Measurements from ENCODE around the gene MAPK8.

MAPK8 gene

GRCh38 chr10:48306265-48306869, at the start of gene MAPK8:
Gene MAPK8, plus strand, starts transcription at chr10:48306677. Its CDS starts 94,984 bp downstream, at chr10:48401661.
- Histone ChIP-seq H4K20me1 (ENCODE audit: insufficient read depth) (peaks cover 4% of the 10 kb centered on the region; the same call in 1 of the 2 replicates), H3K27me3 (ENCODE audit: insufficient read depth, low read depth) (no peaks in the 10 kb centered on the region), H3K36me3 (ENCODE audit: insufficient read depth) (no peaks in the 10 kb centered on the region), H2AFZ (ENCODE audit: low read depth) (peak within 1 kb of the TSS; percentile 88), H3K27ac (peak within 1 kb of the TSS; percentile 9; the same call in 1 of the 2 replicates), H3K4me3 (IDR thresholded peaks at IDR 0.05; ENCODE audit: insufficient read depth, low read depth, low read length) (no peak within 1 kb of the TSS), H3K4me2 (peak within 1 kb of the TSS; percentile 83), H3K9ac (peak within 1 kb of the TSS; percentile 53; the same call in 1 of the 2 replicates), H3K79me2 (ENCODE audit: insufficient read depth, low read depth) (peaks cover 28% of the 10 kb centered on the region), H3K4me1 (ENCODE audit: low read depth, poor library complexity, severe bottlenecking) (peaks cover 38% of the 10 kb centered on the region)
- no peak for TF ChIP-seq CTCF (conservative IDR thresholded peaks at IDR 0.05; ENCODE audit: low read depth, low read length)

GRCh38 chr10:48257407-48257961, 49.0 kb upstream of the MAPK8 start:
- H3K79me2 ChIP-seq (ENCODE audit: insufficient read depth, low read depth) = no peaks in the 10 kb centered on the region
- H3K27me3 ChIP-seq (ENCODE audit: insufficient read depth, low read depth) = no peaks in the 10 kb centered on the region
- TF ChIP-seq CTCF (conservative IDR thresholded peaks at IDR 0.05; ENCODE audit: low read depth, low read length) = no peak
- H3K27ac ChIP-seq = no peak overlapping the region
- H3K36me3 ChIP-seq (ENCODE audit: insufficient read depth) = no peaks in the 10 kb centered on the region
- H3K4me1 ChIP-seq (ENCODE audit: low read depth, poor library complexity, severe bottlenecking) = no peaks in the 10 kb centered on the region
- no peak overlapping the region for H3K4me3 ChIP-seq (IDR thresholded peaks at IDR 0.05; ENCODE audit: insufficient read depth, low read depth, low read length)
- no peak overlapping the region for H3K4me2 ChIP-seq
- no peak overlapping the region for H3K9ac ChIP-seq
- no peak overlapping the region for H2AFZ ChIP-seq (ENCODE audit: low read depth)
- H4K20me1 ChIP-seq (ENCODE audit: insufficient read depth) = no peaks in the 10 kb centered on the region

- no peak for TF ChIP-seq CTCF (conservative IDR thresholded peaks at IDR 0.05; ENCODE audit: low read depth, low read length)
- H3K4me1 ChIP-seq (ENCODE audit: low read depth, poor library complexity, severe bottlenecking) = no peaks in the 10 kb centered on the region
Observed at GRCh38 chr10:48258105-48258504, 48.4 kb upstream of the MAPK8 start.

GRCh38 chr10:48266528-48266927, 39.9 kb upstream of the MAPK8 start:
- no peaks in the 10 kb centered on the region for H3K36me3 ChIP-seq (ENCODE audit: insufficient read depth)
- H3K4me2 ChIP-seq = no peak overlapping the region
- no peaks in the 10 kb centered on the region for H3K79me2 ChIP-seq (ENCODE audit: insufficient read depth, low read depth)
- no peak for TF ChIP-seq CTCF (conservative IDR thresholded peaks at IDR 0.05; ENCODE audit: low read depth, low read length)
- H3K4me1 ChIP-seq (ENCODE audit: low read depth, poor library complexity, severe bottlenecking) = no peaks in the 10 kb centered on the region
- no peak overlapping the region for H3K27ac ChIP-seq
- no peak overlapping the region for H3K9ac ChIP-seq
- no peak overlapping the region for H3K4me3 ChIP-seq (IDR thresholded peaks at IDR 0.05; ENCODE audit: insufficient read depth, low read depth, low read length)
- no peak overlapping the region for H2AFZ ChIP-seq (ENCODE audit: low read depth)
- H3K27me3 ChIP-seq (ENCODE audit: insufficient read depth, low read depth) = no peaks in the 10 kb centered on the region
- no peaks in the 10 kb centered on the region for H4K20me1 ChIP-seq (ENCODE audit: insufficient read depth)

More at GRCh38 chr10:48258105-48258504, 48.4 kb upstream of the MAPK8 start:
- no peak overlapping the region for H2AFZ ChIP-seq (ENCODE audit: low read depth)
- H3K4me3 ChIP-seq (IDR thresholded peaks at IDR 0.05; ENCODE audit: insufficient read depth, low read depth, low read length) = no peak overlapping the region
- no peaks in the 10 kb centered on the region for H4K20me1 ChIP-seq (ENCODE audit: insufficient read depth)
- H3K9ac ChIP-seq = no peak overlapping the region
- no peaks in the 10 kb centered on the region for H3K36me3 ChIP-seq (ENCODE audit: insufficient read depth)
- no peak overlapping the region for H3K27ac ChIP-seq
- H3K79me2 ChIP-seq (ENCODE audit: insufficient read depth, low read depth) = no peaks in the 10 kb centered on the region
- H3K4me2 ChIP-seq = no peak overlapping the region
- H3K27me3 ChIP-seq (ENCODE audit: insufficient read depth, low read depth) = no peaks in the 10 kb centered on the region

Data from KMS-11 (cell line).